ENCODE measurements around the gene CASP10.

CASP10 gene

DNA sequence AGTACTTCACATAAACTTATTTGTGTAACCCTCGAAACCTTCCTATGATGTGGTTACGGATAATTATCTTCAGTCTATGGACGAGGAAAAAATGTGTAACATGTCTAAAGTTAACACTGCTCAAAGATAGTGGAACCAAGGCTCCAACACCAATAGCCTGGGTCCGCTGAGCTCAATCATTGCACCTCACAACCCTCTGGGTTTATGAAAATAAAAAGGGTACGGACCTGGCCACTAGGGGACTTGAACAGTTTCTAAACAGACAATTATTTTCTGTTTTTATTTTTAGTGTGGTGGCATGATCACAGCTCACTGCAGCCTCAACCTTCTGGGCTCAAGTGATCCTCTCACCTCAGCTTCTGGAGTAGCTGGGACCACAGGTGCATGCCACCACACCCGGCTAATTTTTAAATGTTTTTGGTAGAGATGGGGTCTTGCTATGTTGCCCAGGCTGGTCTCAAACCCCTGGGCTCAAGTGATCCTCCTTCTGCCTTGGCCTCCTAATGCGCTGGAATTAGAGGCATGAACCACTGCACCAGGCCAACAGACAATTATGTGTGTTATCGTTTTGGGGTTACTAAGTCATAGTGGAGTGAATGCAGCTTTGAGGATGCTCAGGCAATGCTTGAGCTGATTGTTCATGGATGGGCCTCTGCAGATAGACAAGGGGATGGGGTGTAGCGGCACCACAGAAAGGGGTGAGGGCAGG, 87.5 kb downstream of the CASP10 start:
- TF ChIP-seq, protein P1, sequence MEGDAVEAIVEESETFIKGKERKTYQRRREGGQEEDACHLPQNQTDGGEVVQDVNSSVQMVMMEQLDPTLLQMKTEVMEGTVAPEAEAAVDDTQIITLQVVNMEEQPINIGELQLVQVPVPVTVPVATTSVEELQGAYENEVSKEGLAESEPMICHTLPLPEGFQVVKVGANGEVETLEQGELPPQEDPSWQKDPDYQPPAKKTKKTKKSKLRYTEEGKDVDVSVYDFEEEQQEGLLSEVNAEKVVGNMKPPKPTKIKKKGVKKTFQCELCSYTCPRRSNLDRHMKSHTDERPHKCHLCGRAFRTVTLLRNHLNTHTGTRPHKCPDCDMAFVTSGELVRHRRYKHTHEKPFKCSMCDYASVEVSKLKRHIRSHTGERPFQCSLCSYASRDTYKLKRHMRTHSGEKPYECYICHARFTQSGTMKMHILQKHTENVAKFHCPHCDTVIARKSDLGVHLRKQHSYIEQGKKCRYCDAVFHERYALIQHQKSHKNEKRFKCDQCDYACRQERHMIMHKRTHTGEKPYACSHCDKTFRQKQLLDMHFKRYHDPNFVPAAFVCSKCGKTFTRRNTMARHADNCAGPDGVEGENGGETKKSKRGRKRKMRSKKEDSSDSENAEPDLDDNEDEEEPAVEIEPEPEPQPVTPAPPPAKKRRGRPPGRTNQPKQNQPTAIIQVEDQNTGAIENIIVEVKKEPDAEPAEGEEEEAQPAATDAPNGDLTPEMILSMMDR (IDR thresholded peaks at IDR 0.05): no peak
- Histone ChIP-seq H3K4me3 (ENCODE audit: low read depth in 1 of 2, low read length in 1 of 2) (no peak overlapping the region), H3K9me3 (no peaks in the 10 kb centered on the region), H3K36me3 (peaks cover 95% of the 10 kb centered on the region), H3K27me3 (no peaks in the 10 kb centered on the region), H3K27ac (peak overlapping the region; percentile 53), H3K4me1 (ENCODE audit: control insufficient read depth in 1 of 2, insufficient read depth in 1 of 2, low read depth in 1 of 2, low read length in 1 of 2) (peaks cover 32 to 60% of the 10 kb centered on the region in 2 experiments)

DNA sequence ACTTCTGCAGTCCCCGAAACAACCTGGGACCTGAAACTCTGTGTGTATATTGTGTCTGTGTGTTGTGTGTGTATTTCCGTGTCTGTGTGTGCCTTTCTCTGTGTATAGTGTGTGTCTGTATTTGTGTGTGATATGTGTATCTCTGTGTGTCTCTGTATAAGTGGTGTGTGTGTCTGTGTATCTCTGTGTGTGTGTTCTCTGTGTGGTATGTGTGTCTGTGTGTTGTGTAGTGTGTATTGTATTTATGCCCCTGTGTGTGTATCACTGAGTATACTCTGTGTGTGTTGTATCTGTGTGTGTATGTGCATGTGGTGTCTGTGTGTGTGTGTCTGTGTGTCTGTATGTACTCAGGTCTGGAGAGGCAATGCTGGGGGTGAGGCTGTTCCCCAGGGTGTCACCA, 89.0 kb downstream of the CASP10 start:
- TF ChIP-seq, protein P1 (IDR thresholded peaks at IDR 0.05): no peak
- peak overlapping the region; percentile 53 for H3K27ac ChIP-seq
- H3K36me3 ChIP-seq: peaks cover 100% of the 10 kb centered on the region

DNA sequence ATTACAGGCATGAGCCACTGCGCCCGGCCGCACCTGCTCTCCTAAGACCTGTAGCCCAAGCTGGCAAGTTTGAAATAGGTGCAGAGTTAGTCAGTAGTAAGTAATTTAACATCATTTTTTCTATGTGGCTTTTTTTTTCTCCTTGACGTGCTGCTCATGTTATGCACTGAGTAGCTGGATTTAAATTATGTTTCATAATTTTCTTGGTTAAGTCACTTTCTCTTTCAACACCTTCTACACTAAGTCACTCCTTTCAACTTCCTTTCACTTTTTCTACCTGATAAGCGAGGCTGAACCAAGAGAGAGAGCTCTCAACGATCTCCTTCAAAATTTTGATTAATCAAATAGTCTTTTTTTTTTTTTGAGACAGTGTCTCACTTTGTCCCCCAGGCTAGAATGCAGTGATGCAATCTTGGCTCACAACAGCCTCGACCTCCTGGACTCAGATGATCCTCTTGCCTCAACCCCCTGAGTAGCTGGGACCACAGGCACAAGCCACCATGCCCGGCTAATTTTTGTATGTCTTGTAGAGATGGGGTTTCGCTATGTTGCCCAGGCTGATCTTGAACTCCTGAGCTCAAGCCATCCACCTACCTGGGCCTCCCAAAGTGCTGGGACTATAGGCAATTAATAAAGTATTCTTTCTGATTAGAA, 90.5 kb downstream of the CASP10 start:
- peaks cover 24 to 36% of the 10 kb centered on the region in 2 experiments for H3K4me1 ChIP-seq (ENCODE audit: control insufficient read depth in 1 of 2, insufficient read depth in 1 of 2, low read depth in 1 of 2, low read length in 1 of 2)

More for the DNA sequence above, 89.0 kb downstream of the CASP10 start:
- Histone ChIP-seq H3K4me1 (ENCODE audit: control insufficient read depth in 1 of 2, insufficient read depth in 1 of 2, low read depth in 1 of 2, low read length in 1 of 2) (peaks cover 24 to 46% of the 10 kb centered on the region in 2 experiments), H3K4me3 (ENCODE audit: low read depth in 1 of 2, low read length in 1 of 2) (no peak overlapping the region), H3K9me3 (no peaks in the 10 kb centered on the region), H3K27me3 (no peaks in the 10 kb centered on the region)

DNA sequence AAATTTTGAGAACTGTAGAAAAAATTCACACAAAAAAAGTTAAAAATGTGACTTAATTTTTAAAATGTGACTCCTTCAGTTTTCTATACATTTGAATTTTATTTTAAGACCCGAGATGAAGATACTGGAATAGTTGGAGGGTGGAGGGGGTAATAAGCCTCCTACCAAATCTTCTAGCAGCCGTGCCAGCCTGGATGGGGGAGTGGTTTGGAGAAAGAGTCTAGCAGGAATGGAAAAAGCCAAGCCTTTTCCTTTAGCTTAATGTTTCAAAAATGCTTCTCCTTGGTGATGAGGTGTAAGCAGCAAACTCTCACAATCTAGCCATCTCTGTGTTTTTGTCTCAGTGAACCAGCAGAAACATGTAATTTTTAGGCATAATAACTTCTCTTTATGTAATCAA, 92.1 kb downstream of the CASP10 start:
- no peaks in the 10 kb centered on the region for H3K27me3 ChIP-seq
- peaks cover 24 to 35% of the 10 kb centered on the region in 2 experiments for H3K4me1 ChIP-seq (ENCODE audit: control insufficient read depth in 1 of 2, insufficient read depth in 1 of 2, low read depth in 1 of 2, low read length in 1 of 2)
- peak overlapping the region; percentile 36 for H3K27ac ChIP-seq
- TF ChIP-seq, protein P1 (IDR thresholded peaks at IDR 0.05): no peak
- H3K36me3 ChIP-seq: peaks cover 99% of the 10 kb centered on the region
- H3K4me3 ChIP-seq (ENCODE audit: low read depth in 1 of 2, low read length in 1 of 2): no peak overlapping the region
- H3K9me3 ChIP-seq: no peaks in the 10 kb centered on the region

More for the DNA sequence above, 90.5 kb downstream of the CASP10 start:
- TF ChIP-seq, protein P1 (IDR thresholded peaks at IDR 0.05): no peak
- H3K27me3 ChIP-seq: no peaks in the 10 kb centered on the region
- H3K4me3 ChIP-seq (ENCODE audit: low read depth in 1 of 2, low read length in 1 of 2): no peak overlapping the region
- H3K9me3 ChIP-seq: no peaks in the 10 kb centered on the region
- peak overlapping the region; percentile 53 for H3K27ac ChIP-seq
- H3K36me3 ChIP-seq: peaks cover 100% of the 10 kb centered on the region

DNA sequence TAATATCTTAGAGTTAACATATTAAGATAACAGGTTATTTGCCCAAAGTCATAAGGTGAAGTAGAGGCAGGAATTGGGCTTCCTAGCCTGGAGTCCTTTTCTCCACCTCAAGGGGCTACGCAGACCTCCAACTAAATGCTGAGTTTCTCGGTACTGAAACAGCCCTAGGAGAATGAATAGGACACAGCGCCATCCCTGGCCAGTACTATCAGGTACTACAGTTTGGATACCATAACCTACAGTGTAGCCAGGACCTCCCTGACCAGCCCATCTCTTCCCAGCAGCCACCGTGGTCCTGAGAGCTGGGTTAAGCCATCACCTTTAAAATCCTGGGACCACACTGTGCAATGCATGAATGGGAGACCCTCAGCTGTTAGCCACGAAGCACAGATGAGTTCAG, 93.0 kb downstream of the CASP10 start:
- H3K27me3 ChIP-seq: no peaks in the 10 kb centered on the region
- H3K4me3 ChIP-seq (ENCODE audit: low read depth in 1 of 2, low read length in 1 of 2): no peak overlapping the region
- TF ChIP-seq, protein P1 (IDR thresholded peaks at IDR 0.05): no peak
- peak overlapping the region; percentile 36 for H3K27ac ChIP-seq
- peaks cover 26 to 32% of the 10 kb centered on the region in 2 experiments for H3K4me1 ChIP-seq (ENCODE audit: control insufficient read depth in 1 of 2, insufficient read depth in 1 of 2, low read depth in 1 of 2, low read length in 1 of 2)
- peaks cover 92% of the 10 kb centered on the region for H3K36me3 ChIP-seq
- H3K9me3 ChIP-seq: no peaks in the 10 kb centered on the region
